ENCODE data around the gene RRP9.
"Not testable (repeated sequence)": the region's sequence is repeated elsewhere in the genome, so short reads cannot be mapped to it uniquely, and the experiment has no call there.

RRP9 gene

GRCh38 chr3:51938780-51939425 lies 2.8 kb downstream of the RRP9 start:
- no peak for DNase-seq (ENCODE audit: low read depth in 2 of 3, low spot score in 1 of 3)

- DNase-seq (ENCODE audit: low read depth in 2 of 3, low spot score in 1 of 3), result no peak
These were observed 3.9 kb downstream of the RRP9 start for GRCh38 chr3:51937611-51938450.

- no peak for DNase-seq (ENCODE audit: low read depth in 2 of 3, low spot score in 1 of 3)
These were observed 4.7 kb downstream of the RRP9 start for GRCh38 chr3:51937014-51937413.

GRCh38 chr3:51935886-51936755 lies 5.6 kb downstream of the RRP9 start:
- no peak for DNase-seq (ENCODE audit: low read depth in 2 of 3, low spot score in 1 of 3)

- no peak for DNase-seq (ENCODE audit: low read depth in 2 of 3, low spot score in 1 of 3)
These were observed 6.5 kb downstream of the RRP9 start for GRCh38 chr3:51934991-51935885.

GRCh38 chr3:51934139-51934850 lies 7.4 kb downstream of the RRP9 start:
- no peak for DNase-seq (ENCODE audit: low read depth in 2 of 3, low spot score in 1 of 3)

- DNase-seq (ENCODE audit: low read depth in 2 of 3, low spot score in 1 of 3), result no peak
These were observed 8.1 kb downstream of the RRP9 start for GRCh38 chr3:51933471-51934138.

- DNase-seq (ENCODE audit: low read depth in 2 of 3, low spot score in 1 of 3), result no peak
These were observed 9.0 kb downstream of the RRP9 start for GRCh38 chr3:51932471-51933370.

GRCh38 chr3:51931756-51932155 lies 9.9 kb downstream of the RRP9 start:
- DNase-seq (ENCODE audit: low read depth in 2 of 3, low spot score in 1 of 3), result no peak

- DNase-seq (ENCODE audit: low read depth in 2 of 3, low spot score in 1 of 3), result no peak
These were observed 11.3 kb downstream of the RRP9 start for GRCh38 chr3:51930439-51930838.

- DNase-seq (ENCODE audit: low read depth in 2 of 3, low spot score in 1 of 3), result no peak
These were observed 12.2 kb downstream of the RRP9 start for GRCh38 chr3:51929420-51930003.

GRCh38 chr3:51928981-51929380 lies 12.7 kb downstream of the RRP9 start:
- DNase-seq (ENCODE audit: low read depth in 2 of 3, low spot score in 1 of 3), result not testable (repeated sequence)

GRCh38 chr3:51928438-51928837 lies 13.3 kb downstream of the RRP9 start:
- DNase-seq (ENCODE audit: low read depth in 2 of 3, low spot score in 1 of 3), result no peak

GRCh38 chr3:51927061-51927977 lies 14.4 kb downstream of the RRP9 start:
- DNase-seq (ENCODE audit: low read depth in 2 of 3, low spot score in 1 of 3), result no peak

- DNase-seq (ENCODE audit: low read depth in 2 of 3, low spot score in 1 of 3), result no peak
These were observed 20.6 kb downstream of the RRP9 start for GRCh38 chr3:51921081-51921578.

GRCh38 chr3:51916418-51916817 lies 25.3 kb downstream of the RRP9 start:
- DNase-seq (ENCODE audit: low read depth in 2 of 3, low spot score in 1 of 3), result no peak

GRCh38 chr3:51908026-51908425 lies 33.7 kb downstream of the RRP9 start:
- no peak for DNase-seq (ENCODE audit: low read depth in 2 of 3, low spot score in 1 of 3)

All from stimulated activated CD4-positive, alpha-beta T cell treated with anti-CD3 and anti-CD28 coated beads, Interleukin-12 subunit alpha, Interleukin-12 subunit beta, amount 100 ng/mL, for 48 hours (primary cell).